ENCODE measurements around the gene LRMDA. TPM values are rescaled to one million over a fixed set of nuclear protein-coding genes. Genes with fewer than 3 reads are reported as not detected.

The LRMDA gene
- total and polyA plus RNA-seq, 2 of the 8 experiments (the other 6 are each of a cell fraction or from before 2014, with no cell fraction given) = 0.86 to 2.8 TPM

GRCh38 chr10:76017026-76017732, 585.8 kb downstream of the LRMDA start:
- Histone ChIP-seq H3K56ac (replicated peaks; ENCODE audit: insufficient read length, low read depth, low read length) (no peak overlapping the region), H3K14ac (ENCODE audit: insufficient read length) (no peak overlapping the region), H4K5ac (ENCODE audit: insufficient read length, low read depth, low read length) (no peak overlapping the region), H3K36me3 (ENCODE audit: control insufficient read depth in 2 of 4, insufficient read depth in 4 of 4, low read length in 3 of 4) (no peaks in the 10 kb centered on the region), H4K91ac (replicated peaks; ENCODE audit: insufficient read length, low read length) (no peak overlapping the region), H3K79me2 (ENCODE audit: control insufficient read depth in 1 of 2, insufficient read depth in 2 of 2, low read length in 2 of 2) (no peaks in the 10 kb centered on the region), H3K9me3 (ENCODE audit: insufficient read depth in 2 of 2, low read depth in 1 of 2, low read length in 1 of 2) (no peaks in the 10 kb centered on the region), H3K79me1 (ENCODE audit: low read depth, low read length) (no peaks in the 10 kb centered on the region), H2AK5ac (ENCODE audit: low read depth, low read length) (no peak overlapping the region), H3K18ac (ENCODE audit: extremely low read depth, low read length) (no peak overlapping the region), H3K27ac (ENCODE audit: low read depth, low read length) (no peak overlapping the region), H4K8ac (ENCODE audit: extremely low read depth, insufficient read depth, low read length) (no peak overlapping the region), H3K23ac (ENCODE audit: insufficient read length) (no peak overlapping the region), H2BK12ac (ENCODE audit: low read depth, low read length) (no peak overlapping the region; the same call in 1 of the 2 replicates), H2BK15ac (ENCODE audit: low read length) (no peak overlapping the region), H3K4ac (replicated peaks; ENCODE audit: insufficient read length, low read depth, low read length) (no peak overlapping the region), H4K20me1 (replicated peaks in 1 of 2; ENCODE audit: control insufficient read depth in 1 of 2, insufficient read depth in 2 of 2, low read length in 2 of 2) (no peaks in the 10 kb centered on the region), H3K4me2 (ENCODE audit: insufficient read depth in 1 of 2, low read depth in 2 of 2, low read length in 2 of 2) (no peak overlapping the region), H3K23me2 (ENCODE audit: low read depth, low read length) (no peaks in the 10 kb centered on the region), H2AFZ (ENCODE audit: low read length) (no peak overlapping the region), H2BK5ac (ENCODE audit: low read depth, low read length) (no peak overlapping the region), H3K4me1 (replicated peaks in 1 of 4; ENCODE audit: control insufficient read depth in 3 of 4, insufficient read depth in 4 of 4, low read length in 3 of 4) (no peaks in the 10 kb centered on the region), H3K27me3 (replicated peaks in 1 of 4; ENCODE audit: control insufficient read depth in 3 of 4, extremely low read depth in 1 of 4, insufficient read depth in 3 of 4, low read length in 3 of 4) (no peaks in the 10 kb centered on the region), H3K9ac (replicated peaks in 1 of 4; ENCODE audit: extremely low read depth in 1 of 4, low read depth in 3 of 4, low read length in 3 of 4) (no peak overlapping the region), H2BK120ac (replicated peaks; ENCODE audit: low read depth, low read length) (no peak overlapping the region), H3K4me3 (ENCODE audit: extremely low read depth in 1 of 4, insufficient read depth in 2 of 4, low read depth in 3 of 4, low read length in 4 of 4) (no peak overlapping the region), H2BK20ac (ENCODE audit: low read length) (no peak overlapping the region)
- CTCF ChIA-PET (ENCODE audit: partially characterized antibody) = interaction anchor here (3.0 kb wide), 1 partner anchor 20 kb away, joined by 9 read pairs; no protein-coding TSS in a partner anchor
- POLR2A ChIA-PET (ENCODE audit: partially characterized antibody) = no interaction called here
- no peak for FAIRE-seq
- WGBS, 2 experiments (ENCODE audit: extremely low coverage in 1 of 2, insufficient coverage in 1 of 2, insufficient read length in 1 of 2, insufficient replicate concordance in 2 of 2, low coverage in 1 of 2, low lambda C conversion rate in 2 of 2, missing lambda C conversion rate in 1 of 2) = 94% methylated on average over 14 of the region's 14 CpGs; no CpG with 5 or more reads in 1 of the 2 experiments
- no peak for DNase-seq (ENCODE audit: low read depth in 1 of 2, low spot score in 2 of 2)
- TF ChIP-seq, protein P1, sequence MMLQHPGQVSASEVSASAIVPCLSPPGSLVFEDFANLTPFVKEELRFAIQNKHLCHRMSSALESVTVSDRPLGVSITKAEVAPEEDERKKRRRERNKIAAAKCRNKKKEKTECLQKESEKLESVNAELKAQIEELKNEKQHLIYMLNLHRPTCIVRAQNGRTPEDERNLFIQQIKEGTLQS (IDR thresholded peaks at IDR 0.05; ENCODE audit: insufficient read depth, low read depth, low read length) = no peak
- TF ChIP-seq RAD21 (IDR thresholded peaks at IDR 0.05 in 1 of 2, conservative IDR thresholded peaks at IDR 0.05 in 1 of 2; ENCODE audit: low read depth in 2 of 2, low read length in 2 of 2) (no peak), POU5F1 (IDR thresholded peaks at IDR 0.05; ENCODE audit: low read depth, low read length) (no peak), KDM1A (IDR thresholded peaks at IDR 0.05; ENCODE audit: borderline replicate concordance, low read length) (no peak), NRF1 (IDR thresholded peaks at IDR 0.05; ENCODE audit: low read depth, low read length) (no peak), CTBP2 (IDR thresholded peaks at IDR 0.05; ENCODE audit: borderline replicate concordance, insufficient read depth, insufficient read length, low read length) (no peak), RXRA (IDR thresholded peaks at IDR 0.05; ENCODE audit: insufficient read depth, low read depth, low read length) (no peak), CHD1 (IDR thresholded peaks at IDR 0.05; ENCODE audit: low read depth, low read length) (no peak), KDM5A (IDR thresholded peaks at IDR 0.05; ENCODE audit: low read length) (no peak), USF2 (IDR thresholded peaks at IDR 0.05; ENCODE audit: low read length) (no peak), SIRT6 (IDR thresholded peaks at IDR 0.05; ENCODE audit: low read length) (no peak)
